Measurements from ENCODE around the gene EHBP1L1.
"Not testable (repeated sequence)": the region's sequence is repeated elsewhere in the genome, so short reads cannot be mapped to it uniquely, and the experiment has no call there.

The EHBP1L1 gene

GRCh38 chr11:65637032-65637557, 61.2 kb downstream of the EHBP1L1 start:
- DNase-seq, result no peak

GRCh38 chr11:65637794-65638419, 62.1 kb downstream of the EHBP1L1 start, which contains the start of gene SIPA1:
SIPA1 (plus strand) TSS chr11:65638101; CDS start chr11:65640922, 2,821 bp downstream.
- peak; percentile 75 for DNase-seq

- DNase-seq, result not testable (repeated sequence)
These were observed 63.4 kb downstream of the EHBP1L1 start for GRCh38 chr11:65639228-65639597.

- peak; percentile 92 for DNase-seq
These were observed 64.0 kb downstream of the EHBP1L1 start for GRCh38 chr11:65639623-65640482.

GRCh38 chr11:65640483-65641296, 64.8 kb downstream of the EHBP1L1 start:
- DNase-seq, result peak; percentile 43

GRCh38 chr11:65641297-65642013, 65.6 kb downstream of the EHBP1L1 start:
- DNase-seq, result no peak

All from central memory CD4-positive, alpha-beta T cell (primary cell).